Testis (tissue), 3 donors: ENCODE measurements around the gene TRANK1. TPM values are rescaled to one million over a fixed set of nuclear protein-coding genes. Genes with fewer than 3 reads are reported as not detected.

ENCODE experiments used
- DNase-seq: peaks from one replicate; pipeline ENCODE4 v3.0.0-alpha.2; 2019
- H3K27ac ChIP-seq, 2 donors: fragments of 200-600 bp; sonication (generic); one replicate each; pipeline ENCODE4 v1.5.1; 2019
- H3K27me3 ChIP-seq: fragments of 200-600 bp; sonication (generic); one replicate; pipeline ENCODE4 v1.5.1; 2019
- H3K36me3 ChIP-seq: fragments of 200-600 bp; sonication (generic); one replicate; pipeline ENCODE4 v1.5.1; 2017; ENCODE audit warnings: low read depth; ENCODE audit errors: missing control alignments
- H3K4me1 ChIP-seq: fragments of 200-600 bp; sonication (generic); one replicate; pipeline ENCODE4 v1.5.1; 2019
- H3K4me3 ChIP-seq, 2 donors: fragments of 200-600 bp; sonication (generic); one replicate each; pipeline ENCODE4 v1.5.1; 2017 to 2019
- H3K9me3 ChIP-seq: fragments of 200-600 bp; sonication (generic); one replicate; pipeline ENCODE4 v1.5.1; 2017
- CTCF ChIP-seq, 3 experiments: fragments of 450-650 bp in 2 of 3; fragments of 200-600 bp in 1 of 3; sonication (generic) in 1 of 3; IDR thresholded peaks; one replicate each; pipeline ENCODE4 v1.5.1; 2016 to 2019; ENCODE audit warnings: antibody characterized with exemption in 3 of 3, mild to moderate bottlenecking in 2 of 3, moderate library complexity in 1 of 3
- POLR2A ChIP-seq: fragments of 450-650 bp; IDR thresholded peaks from one replicate; pipeline ENCODE4 v1.6.1; 2017; ENCODE audit warnings: antibody characterized with exemption, mild to moderate bottlenecking, moderate library complexity
- WGBS, 2 donors: methylation state at CpG; one replicate each; pipeline ENCODE4 v1.1.5; 2018; 5-methylcytosine and 5-hydroxymethylcytosine counted together
- intact Hi-C: fragments of 100-400 bp; cut with DNase I; formaldehyde crosslinking; loops from one replicate; pipeline ENCODE4 v1.15.1; 2023; ENCODE audit warnings: low total_unique reads
- polyA plus RNA-seq: library from polyadenylated mRNA; stranded (reverse); fragments of 350-450 nt; fragmentation: Illumina TruSeq; extraction: RNeasy Lipid Tissue Mini Kit (QIAGEN cat#74804); gene quantifications from one replicate; pipeline ENCODE4 v1.2.3, GENCODE V29; 2014; ENCODE audit warnings: low read depth, low replicate concordance; ENCODE audit not compliant: insufficient read depth
- total RNA-seq, 2 donors: library from RNA; depleted of rRNA; stranded (reverse); fragments of >200 nt; gene quantifications; one replicate each; pipeline ENCODE4 v1.2.3, GENCODE V29; 2016

TRANK1 gene
- total and polyA plus RNA-seq, 3 donors from 2014 or later = 7.5 to 11.0 (median 7.6) TPM

GRCh38 chr3:36867810-36868209 is 77.0 kb downstream of the TRANK1 start:
- TF ChIP-seq CTCF (IDR thresholded peaks at IDR 0.05) = no peak
- TF ChIP-seq POLR2A = no peak
- Histone ChIP-seq H3K4me1 (no peaks in the 10 kb centered on the region), H3K36me3 (no peaks in the 10 kb centered on the region), H3K27me3 (no peaks in the 10 kb centered on the region), H3K27ac (no peak overlapping the region), H3K4me3 (no peak overlapping the region), H3K9me3 (no peaks in the 10 kb centered on the region)
- no peak for DNase-seq
- intact Hi-C loops = no loop called here
- 80 to 83% methylated on average over 7 of the region's 7 CpGs for WGBS, 2 donors

DNA sequence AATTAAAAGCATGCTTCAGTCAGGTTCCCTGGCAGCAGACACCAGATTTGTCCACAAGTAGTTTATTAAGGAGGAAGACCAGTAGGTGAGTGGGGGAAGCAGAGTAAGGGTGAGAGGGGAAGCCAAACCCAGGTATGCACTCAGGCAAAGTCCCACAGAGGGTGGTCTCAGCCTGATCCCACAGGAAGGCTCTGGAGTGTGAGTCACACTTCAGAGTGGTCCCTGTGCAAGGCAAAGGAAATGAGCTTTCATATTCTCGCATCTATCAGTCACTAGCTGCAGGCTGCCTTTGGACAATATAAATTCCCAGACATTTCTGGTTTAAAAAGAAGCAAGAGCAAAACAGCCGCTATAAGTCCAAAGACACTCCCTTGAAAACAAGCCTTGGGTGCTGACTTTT is 78.5 kb downstream of the TRANK1 start:
- Histone ChIP-seq H3K9me3 (no peaks in the 10 kb centered on the region), H3K4me3 (no peak overlapping the region), H3K4me1 (no peaks in the 10 kb centered on the region), H3K27me3 (no peaks in the 10 kb centered on the region), H3K27ac (no peak overlapping the region), H3K36me3 (no peaks in the 10 kb centered on the region)
- DNase-seq = no peak
- TF ChIP-seq CTCF (IDR thresholded peaks at IDR 0.05) = no peak
- no peak for TF ChIP-seq POLR2A
- WGBS, 2 donors = 85 to 87% methylated on average over 2 of the region's 2 CpGs
- intact Hi-C loops = no loop called here

- WGBS, 2 donors = 83 to 88% methylated on average over 5 of the region's 5 CpGs
- no peak overlapping the region for H3K27ac ChIP-seq
- H3K27me3 ChIP-seq = no peaks in the 10 kb centered on the region
- no peak for TF ChIP-seq CTCF (IDR thresholded peaks at IDR 0.05)
- TF ChIP-seq POLR2A = no peak
- no peaks in the 10 kb centered on the region for H3K9me3 ChIP-seq
- no peak for DNase-seq
- intact Hi-C loops = no loop called here
- H3K4me3 ChIP-seq = no peak overlapping the region
- H3K4me1 ChIP-seq = no peaks in the 10 kb centered on the region
- no peaks in the 10 kb centered on the region for H3K36me3 ChIP-seq
Observed at GRCh38 chr3:36864180-36865053, 80.4 kb downstream of the TRANK1 start.

GRCh38 chr3:36862076-36862755 is 82.6 kb downstream of the TRANK1 start:
- Histone ChIP-seq H3K4me3 (no peak overlapping the region), H3K4me1 (no peaks in the 10 kb centered on the region), H3K9me3 (no peaks in the 10 kb centered on the region), H3K27me3 (no peaks in the 10 kb centered on the region), H3K27ac (no peak overlapping the region), H3K36me3 (no peaks in the 10 kb centered on the region)
- DNase-seq = no peak
- intact Hi-C loops = no loop called here
- 97% methylated on average over 5 of the region's 5 CpGs for WGBS, 2 donors
- TF ChIP-seq CTCF (IDR thresholded peaks at IDR 0.05) (no peak), POLR2A (no peak)
